GM19397 (cell line): ENCODE results near the gene B3GAT3.
"Not testable (repeated sequence)": the region's sequence is repeated elsewhere in the genome, so short reads cannot be mapped to it uniquely, and the experiment has no call there.

Experiments used
- ATAC-seq: cut with Tn5 transposase; IDR thresholded peaks from one replicate; pipeline ENCODE4 v1.9.1; 2021; ENCODE audit warnings: mild to moderate bottlenecking, moderate library complexity; ENCODE audit not compliant: unreplicated experiment

Gene B3GAT3

GRCh38 chr11:62604460-62605120 lies 17.2 kb downstream of the B3GAT3 start:
- ATAC-seq: no peak

GRCh38 chr11:62603776-62604299 lies 17.9 kb downstream of the B3GAT3 start:
- ATAC-seq: no peak

GRCh38 chr11:62603072-62603408 lies 18.7 kb downstream of the B3GAT3 start:
- ATAC-seq: no peak

- ATAC-seq: no peak
Measured at GRCh38 chr11:62602141-62603071, 19.4 kb downstream of the B3GAT3 start.

GRCh38 chr11:62601372-62602140 lies 20.2 kb downstream of the B3GAT3 start, which contains the start of gene MTA2:
MTA2 (minus strand) TSS chr11:62601865; CDS start chr11:62601450, 415 bp downstream.
- ATAC-seq: peak; percentile 78

- no peak for ATAC-seq
Measured at GRCh38 chr11:62601122-62601371, 20.7 kb downstream of the B3GAT3 start.

- ATAC-seq: no peak
Measured at GRCh38 chr11:62600367-62601121, 21.2 kb downstream of the B3GAT3 start.

- ATAC-seq: no peak
Measured at GRCh38 chr11:62599901-62600300, 21.9 kb downstream of the B3GAT3 start.

- ATAC-seq: peak; percentile 49
Measured at GRCh38 chr11:62599069-62599696, 22.6 kb downstream of the B3GAT3 start.

- ATAC-seq: no peak
Measured at GRCh38 chr11:62595124-62595523, 26.7 kb downstream of the B3GAT3 start.

GRCh38 chr11:62593434-62594044 lies 28.2 kb downstream of the B3GAT3 start:
- ATAC-seq: no peak

- no peak for ATAC-seq
Measured at GRCh38 chr11:62592989-62593421, 28.8 kb downstream of the B3GAT3 start.

- no peak for ATAC-seq
Measured at GRCh38 chr11:62592146-62592815, 29.5 kb downstream of the B3GAT3 start.

- peak; percentile 84 for ATAC-seq
Measured at GRCh38 chr11:62591448-62592145, 30.2 kb downstream of the B3GAT3 start, which contains the start of gene TUT1. TUT1 (minus strand) TSS chr11:62591523; CDS start chr11:62591485, 38 bp downstream.

GRCh38 chr11:62588966-62589637 lies 32.7 kb downstream of the B3GAT3 start:
- ATAC-seq: no peak

GRCh38 chr11:62585356-62585755 lies 36.4 kb downstream of the B3GAT3 start:
- not testable (repeated sequence) for ATAC-seq

GRCh38 chr11:62581735-62582134 lies 40.1 kb downstream of the B3GAT3 start:
- not testable (repeated sequence) for ATAC-seq
